Mesothelial cell of epicardium (in vitro differentiated cells): ENCODE data around the gene LZTFL1. TPM values are rescaled to one million over a fixed set of nuclear protein-coding genes. Genes with fewer than 3 reads are reported as not detected.

Experiments used
- DNase-seq, 2 experiments: peaks; one replicate each; pipeline ENCODE4 v3.0.0; 2021; ENCODE audit warnings: low spot score in 2 of 2; ENCODE audit not compliant: unreplicated experiment in 2 of 2
- H3K27ac Mint-ChIP-seq: 2 replicates; pipeline ENCODE4 v1.8.0; 2021; ENCODE audit warnings: mixed read lengths
- H3K27me3 Mint-ChIP-seq: 2 replicates; pipeline ENCODE4 v1.8.0; 2021; ENCODE audit warnings: low read depth, mixed read lengths
- H3K36me3 Mint-ChIP-seq: 2 replicates; pipeline ENCODE4 v1.8.0; 2021; ENCODE audit warnings: mixed read lengths
- H3K4me1 Mint-ChIP-seq: 2 replicates; pipeline ENCODE4 v1.8.0; 2021; ENCODE audit warnings: mixed read lengths
- H3K4me3 Mint-ChIP-seq: 2 replicates; pipeline ENCODE4 v1.8.0; 2021; ENCODE audit warnings: mild to moderate bottlenecking, moderate library complexity, mixed read lengths
- H3K9me3 Mint-ChIP-seq: 2 replicates; pipeline ENCODE4 v1.8.0; 2021; ENCODE audit warnings: mixed read lengths
- CTCF ChIP-seq: fragments of 200-600 bp; sonication (generic); IDR thresholded peaks from one replicate; pipeline ENCODE4 v1.5.0; 2021; ENCODE audit warnings: antibody characterized with exemption; ENCODE audit not compliant: unreplicated experiment
- total RNA-seq: library from RNA; stranded (reverse); gene quantifications from 3 replicates; pipeline ENCODE4 v1.2.1, GENCODE V29; 2021

Gene LZTFL1
- total RNA-seq, 1 donor from 2014 or later: 21.7 TPM

GRCh38 chr3:45838466-45838865 lies 3.5 kb downstream of the LZTFL1 start:
- H3K36me3 Mint-ChIP-seq: peaks cover 20% of the 10 kb centered on the region
- peaks cover 12% of the 10 kb centered on the region for H3K4me1 Mint-ChIP-seq
- H3K27me3 Mint-ChIP-seq: peaks cover 7% of the 10 kb centered on the region
- no peak for TF ChIP-seq CTCF
- no peaks in the 10 kb centered on the region for H3K9me3 Mint-ChIP-seq
- no peak for DNase-seq
- no peak overlapping the region for H3K27ac Mint-ChIP-seq
- H3K4me3 Mint-ChIP-seq: no peak overlapping the region

- no peak overlapping the region for H3K4me3 Mint-ChIP-seq
- no peak overlapping the region for H3K27ac Mint-ChIP-seq
- no peaks in the 10 kb centered on the region for H3K4me1 Mint-ChIP-seq
- no peak for TF ChIP-seq CTCF
- H3K36me3 Mint-ChIP-seq: peaks cover 37% of the 10 kb centered on the region
- no peak for DNase-seq
- H3K27me3 Mint-ChIP-seq: no peaks in the 10 kb centered on the region
- no peaks in the 10 kb centered on the region for H3K9me3 Mint-ChIP-seq
Observed at GRCh38 chr3:45832699-45833098, 9.2 kb downstream of the LZTFL1 start.

- H3K4me3 Mint-ChIP-seq: no peak overlapping the region
- H3K36me3 Mint-ChIP-seq: peaks cover 33% of the 10 kb centered on the region
- no peaks in the 10 kb centered on the region for H3K9me3 Mint-ChIP-seq
- DNase-seq: no peak
- no peak overlapping the region for H3K27ac Mint-ChIP-seq
- no peaks in the 10 kb centered on the region for H3K4me1 Mint-ChIP-seq
- no peak for TF ChIP-seq CTCF
- H3K27me3 Mint-ChIP-seq: no peaks in the 10 kb centered on the region
Observed at GRCh38 chr3:45830121-45830520, 11.8 kb downstream of the LZTFL1 start.

DNA sequence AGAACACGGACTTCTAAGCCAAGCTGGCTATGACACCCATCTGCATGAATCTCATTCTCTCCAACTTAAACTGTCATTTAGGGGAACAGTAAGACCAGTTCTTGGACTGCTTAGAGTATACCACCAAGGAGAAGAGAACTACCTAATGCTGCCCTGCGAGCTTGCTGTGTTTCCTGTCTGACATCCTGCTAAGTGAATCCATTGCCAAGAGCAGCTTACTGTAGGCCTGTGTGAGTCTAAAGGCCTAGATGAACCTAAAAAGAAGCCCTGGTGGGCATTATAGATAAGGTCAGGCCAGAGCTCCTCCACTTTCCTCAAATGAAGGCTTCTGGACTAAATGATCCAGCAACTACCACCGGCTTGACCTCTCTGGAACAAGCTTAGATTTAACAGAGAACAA lies 15.0 kb downstream of the LZTFL1 start:
- Mint-ChIP-seq H3K4me1 (no peaks in the 10 kb centered on the region), H3K27ac (no peak overlapping the region), H3K36me3 (peaks cover 28% of the 10 kb centered on the region), H3K27me3 (no peaks in the 10 kb centered on the region), H3K4me3 (no peak overlapping the region), H3K9me3 (no peaks in the 10 kb centered on the region)
- no peak for DNase-seq
- TF ChIP-seq CTCF: no peak

GRCh38 chr3:45826321-45826720 lies 15.6 kb downstream of the LZTFL1 start:
- Mint-ChIP-seq H3K27me3 (no peaks in the 10 kb centered on the region), H3K9me3 (no peaks in the 10 kb centered on the region), H3K4me3 (no peak overlapping the region), H3K27ac (no peak overlapping the region), H3K36me3 (peaks cover 27% of the 10 kb centered on the region), H3K4me1 (no peaks in the 10 kb centered on the region)
- TF ChIP-seq CTCF: no peak
- no peak for DNase-seq

GRCh38 chr3:45821127-45821526 lies 20.8 kb downstream of the LZTFL1 start:
- peaks cover 38% of the 10 kb centered on the region for H3K36me3 Mint-ChIP-seq
- no peak for TF ChIP-seq CTCF
- no peaks in the 10 kb centered on the region for H3K4me1 Mint-ChIP-seq
- H3K4me3 Mint-ChIP-seq: no peak overlapping the region
- no peaks in the 10 kb centered on the region for H3K27me3 Mint-ChIP-seq
- H3K9me3 Mint-ChIP-seq: peaks cover 12% of the 10 kb centered on the region
- DNase-seq: no peak
- H3K27ac Mint-ChIP-seq: no peak overlapping the region
